ENCODE results near the gene FARS2.

Gene FARS2

GRCh38 chr6:5307058-5307457, 45.7 kb downstream of the FARS2 start:
- TF ChIP-seq GATA3 (IDR thresholded peaks at IDR 0.05; ENCODE audit: low read depth, low read length) (no peak), GATA2 (IDR thresholded peaks at IDR 0.05; ENCODE audit: low read depth, low read length) (no peak)

- no peak for TF ChIP-seq GATA3 (IDR thresholded peaks at IDR 0.05; ENCODE audit: low read depth, low read length)
- TF ChIP-seq GATA2 (IDR thresholded peaks at IDR 0.05; ENCODE audit: low read depth, low read length): no peak
Observed at GRCh38 chr6:5308066-5308465, 46.8 kb downstream of the FARS2 start.

- no peak for TF ChIP-seq GATA3 (IDR thresholded peaks at IDR 0.05; ENCODE audit: low read depth, low read length)
- TF ChIP-seq GATA2 (IDR thresholded peaks at IDR 0.05; ENCODE audit: low read depth, low read length): no peak
Observed at GRCh38 chr6:5314191-5314865, 53.0 kb downstream of the FARS2 start.

GRCh38 chr6:5315881-5316280, 54.6 kb downstream of the FARS2 start:
- no peak for TF ChIP-seq GATA3 (IDR thresholded peaks at IDR 0.05; ENCODE audit: low read depth, low read length)
- TF ChIP-seq GATA2 (IDR thresholded peaks at IDR 0.05; ENCODE audit: low read depth, low read length): no peak

- TF ChIP-seq GATA3 (IDR thresholded peaks at IDR 0.05; ENCODE audit: low read depth, low read length) (no peak), GATA2 (IDR thresholded peaks at IDR 0.05; ENCODE audit: low read depth, low read length) (no peak)
Observed at GRCh38 chr6:5316951-5317350, 55.6 kb downstream of the FARS2 start.

- no peak for TF ChIP-seq GATA3 (IDR thresholded peaks at IDR 0.05; ENCODE audit: low read depth, low read length)
- no peak for TF ChIP-seq GATA2 (IDR thresholded peaks at IDR 0.05; ENCODE audit: low read depth, low read length)
Observed at GRCh38 chr6:5318617-5319272, 57.4 kb downstream of the FARS2 start.

GRCh38 chr6:5323979-5324378, 62.7 kb downstream of the FARS2 start:
- no peak for TF ChIP-seq GATA2 (IDR thresholded peaks at IDR 0.05; ENCODE audit: low read depth, low read length)
- no peak for TF ChIP-seq GATA3 (IDR thresholded peaks at IDR 0.05; ENCODE audit: low read depth, low read length)

- TF ChIP-seq GATA2 (IDR thresholded peaks at IDR 0.05; ENCODE audit: low read depth, low read length): no peak
- TF ChIP-seq GATA3 (IDR thresholded peaks at IDR 0.05; ENCODE audit: low read depth, low read length): no peak
Observed at GRCh38 chr6:5325173-5325572, 63.9 kb downstream of the FARS2 start.

GRCh38 chr6:5326022-5326641, 64.8 kb downstream of the FARS2 start:
- TF ChIP-seq GATA2 (IDR thresholded peaks at IDR 0.05; ENCODE audit: low read depth, low read length) (no peak), GATA3 (IDR thresholded peaks at IDR 0.05; ENCODE audit: low read depth, low read length) (no peak)

- no peak for TF ChIP-seq GATA3 (IDR thresholded peaks at IDR 0.05; ENCODE audit: low read depth, low read length)
- no peak for TF ChIP-seq GATA2 (IDR thresholded peaks at IDR 0.05; ENCODE audit: low read depth, low read length)
Observed at GRCh38 chr6:5328800-5329199, 67.5 kb downstream of the FARS2 start.

GRCh38 chr6:5331845-5332442, 70.6 kb downstream of the FARS2 start:
- no peak for TF ChIP-seq GATA3 (IDR thresholded peaks at IDR 0.05; ENCODE audit: low read depth, low read length)
- TF ChIP-seq GATA2 (IDR thresholded peaks at IDR 0.05; ENCODE audit: low read depth, low read length): no peak

- TF ChIP-seq GATA2 (IDR thresholded peaks at IDR 0.05; ENCODE audit: low read depth, low read length): no peak
- TF ChIP-seq GATA3 (IDR thresholded peaks at IDR 0.05; ENCODE audit: low read depth, low read length): no peak
Observed at GRCh38 chr6:5333658-5334057, 72.3 kb downstream of the FARS2 start.

- TF ChIP-seq GATA3 (IDR thresholded peaks at IDR 0.05; ENCODE audit: low read depth, low read length) (no peak), GATA2 (IDR thresholded peaks at IDR 0.05; ENCODE audit: low read depth, low read length) (no peak)
Observed at GRCh38 chr6:5334341-5334740, 73.0 kb downstream of the FARS2 start.

GRCh38 chr6:5335020-5335419, 73.7 kb downstream of the FARS2 start:
- no peak for TF ChIP-seq GATA3 (IDR thresholded peaks at IDR 0.05; ENCODE audit: low read depth, low read length)

- no peak for TF ChIP-seq GATA3 (IDR thresholded peaks at IDR 0.05; ENCODE audit: low read depth, low read length)
- TF ChIP-seq GATA2 (IDR thresholded peaks at IDR 0.05; ENCODE audit: low read depth, low read length): no peak
Observed at GRCh38 chr6:5337573-5337972, 76.3 kb downstream of the FARS2 start.
